ENCODE results near the gene CLDN20.
A peak's percentile ranks its signal among the peaks of the same experiment; 100 is the strongest.

Gene CLDN20

GRCh38 chr6:155314092-155314772 is 50.4 kb downstream of the CLDN20 start, which contains the start of gene TFB1M:
Gene TFB1M, minus strand, starts transcription at chr6:155314484. Its CDS starts 56 bp downstream, at chr6:155314428.
- DNase-seq = peak; percentile 79 to 97

- no peak for DNase-seq
Observed at GRCh38 chr6:155314773-155315515, 51.1 kb downstream of the CLDN20 start.

- no peak for DNase-seq
Observed at GRCh38 chr6:155315516-155315871, 51.7 kb downstream of the CLDN20 start.

- DNase-seq = no peak
Observed at GRCh38 chr6:155316419-155316818, 52.6 kb downstream of the CLDN20 start.

- DNase-seq = no peak
Observed at GRCh38 chr6:155317186-155317585, 53.4 kb downstream of the CLDN20 start.

- peak in 1 of 2 donors; percentile 38 for DNase-seq
Observed at GRCh38 chr6:155319902-155320301, 56.1 kb downstream of the CLDN20 start.

- DNase-seq = no peak
Observed at GRCh38 chr6:155324172-155324571, 60.4 kb downstream of the CLDN20 start.

GRCh38 chr6:155324993-155325392 is 61.2 kb downstream of the CLDN20 start:
- no peak for DNase-seq

- DNase-seq = no peak
Observed at GRCh38 chr6:155325700-155326516, 62.1 kb downstream of the CLDN20 start.
